ENCODE data around the gene CCDC188. TPM values are rescaled to one million over a fixed set of nuclear protein-coding genes. Genes with fewer than 3 reads are reported as not detected.

CCDC188 gene
- total RNA-seq, 4 donors from 2014 or later, result 2.1 TPM; not detected in 3

DNA sequence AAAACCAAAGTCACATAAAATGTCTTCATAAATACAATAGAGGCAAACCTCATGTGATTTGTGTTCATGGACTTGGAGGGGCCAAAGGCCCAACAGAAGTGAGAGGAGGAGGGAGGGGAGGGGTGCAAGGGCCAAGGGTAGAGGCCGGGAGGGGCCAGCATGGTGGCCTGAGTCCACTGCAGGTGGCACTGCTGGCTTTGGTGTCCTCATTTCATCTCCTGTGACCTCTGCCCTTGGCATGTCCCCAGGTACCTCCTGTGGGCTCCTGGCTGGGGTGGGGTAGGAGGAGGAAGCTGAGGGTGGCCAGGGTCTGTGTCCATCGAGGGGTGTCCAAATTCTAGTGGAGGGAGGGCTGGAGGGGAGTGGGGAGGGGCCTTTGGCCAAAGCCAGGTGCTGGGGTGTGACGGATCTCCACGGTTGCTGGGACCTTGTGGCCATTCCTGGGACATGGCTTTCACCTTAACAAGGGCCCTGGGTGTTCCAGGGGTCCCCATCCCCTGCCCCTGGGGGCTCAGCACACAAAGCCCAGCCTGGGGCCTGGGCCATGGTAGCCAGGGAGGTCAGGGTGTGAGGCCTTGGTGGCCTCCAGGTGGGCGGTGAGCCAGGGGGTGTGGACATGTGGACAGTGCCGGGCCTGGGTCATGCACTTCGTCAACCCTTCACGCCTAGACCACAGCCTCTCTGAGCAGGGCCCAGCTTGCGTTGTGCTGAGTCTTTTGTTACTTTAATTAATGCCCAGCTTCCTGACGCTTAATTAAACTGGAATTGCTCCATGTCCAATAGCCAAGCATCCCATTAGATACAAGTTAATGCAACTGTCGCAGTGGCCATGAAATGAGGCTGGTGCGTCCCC lies 20.7 kb upstream of the CCDC188 start:
- no peaks in the 10 kb centered on the region for H3K4me1 ChIP-seq
- no peak overlapping the region for H3K4me3 ChIP-seq
- H3K27me3 ChIP-seq, result peaks cover 0 to 24% (median 0%) of the 10 kb centered on the region in 4 donors
- H3K27ac ChIP-seq, result no peak overlapping the region
- DNase-seq, result no peak
- intact Hi-C loops (cut with DNase I), result no loop called here
- no peaks in the 10 kb centered on the region for H3K36me3 ChIP-seq
- TF ChIP-seq, protein P1, sequence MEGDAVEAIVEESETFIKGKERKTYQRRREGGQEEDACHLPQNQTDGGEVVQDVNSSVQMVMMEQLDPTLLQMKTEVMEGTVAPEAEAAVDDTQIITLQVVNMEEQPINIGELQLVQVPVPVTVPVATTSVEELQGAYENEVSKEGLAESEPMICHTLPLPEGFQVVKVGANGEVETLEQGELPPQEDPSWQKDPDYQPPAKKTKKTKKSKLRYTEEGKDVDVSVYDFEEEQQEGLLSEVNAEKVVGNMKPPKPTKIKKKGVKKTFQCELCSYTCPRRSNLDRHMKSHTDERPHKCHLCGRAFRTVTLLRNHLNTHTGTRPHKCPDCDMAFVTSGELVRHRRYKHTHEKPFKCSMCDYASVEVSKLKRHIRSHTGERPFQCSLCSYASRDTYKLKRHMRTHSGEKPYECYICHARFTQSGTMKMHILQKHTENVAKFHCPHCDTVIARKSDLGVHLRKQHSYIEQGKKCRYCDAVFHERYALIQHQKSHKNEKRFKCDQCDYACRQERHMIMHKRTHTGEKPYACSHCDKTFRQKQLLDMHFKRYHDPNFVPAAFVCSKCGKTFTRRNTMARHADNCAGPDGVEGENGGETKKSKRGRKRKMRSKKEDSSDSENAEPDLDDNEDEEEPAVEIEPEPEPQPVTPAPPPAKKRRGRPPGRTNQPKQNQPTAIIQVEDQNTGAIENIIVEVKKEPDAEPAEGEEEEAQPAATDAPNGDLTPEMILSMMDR (IDR thresholded peaks at IDR 0.05), result no peak
- TF ChIP-seq POLR2A (IDR thresholded peaks at IDR 0.05), result no peak
- H3K9me3 ChIP-seq, result no peaks in the 10 kb centered on the region
- 82 to 89% methylated on average over 7 to 9 of the region's 12 CpGs for WGBS, 2 donors

DNA sequence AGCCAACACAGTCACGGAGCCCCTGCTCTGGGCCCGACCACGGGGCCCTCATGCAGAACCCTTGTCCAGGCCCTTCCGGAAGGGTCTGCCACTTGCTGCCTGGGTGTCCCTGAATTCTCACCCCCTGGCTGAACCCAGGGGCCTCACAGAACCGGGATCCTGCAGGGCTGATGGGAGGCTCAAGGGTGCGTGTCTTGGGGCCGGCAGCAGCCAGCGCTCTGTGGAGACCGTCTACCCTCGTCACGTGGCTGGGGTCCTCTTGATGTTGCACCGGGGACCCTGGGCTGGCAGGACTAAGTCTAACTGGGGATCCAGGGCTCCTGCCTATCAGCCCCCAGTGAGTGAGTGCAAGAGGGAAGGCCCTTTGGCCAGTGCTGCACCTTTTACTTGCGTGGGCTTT lies 19.3 kb upstream of the CCDC188 start:
- Histone ChIP-seq H3K4me3 (no peak overlapping the region), H3K27me3 (peaks cover 0 to 24% (median 0%) of the 10 kb centered on the region in 4 donors), H3K4me1 (no peaks in the 10 kb centered on the region), H3K27ac (no peak overlapping the region), H3K36me3 (no peaks in the 10 kb centered on the region), H3K9me3 (no peaks in the 10 kb centered on the region)
- no peak for TF ChIP-seq POLR2A (IDR thresholded peaks at IDR 0.05)
- TF ChIP-seq, protein P1 (IDR thresholded peaks at IDR 0.05), result no peak
- intact Hi-C loops (cut with DNase I), result no loop called here
- 60 to 70% methylated on average over 2 of the region's 13 CpGs for WGBS, 2 donors
- no peak for DNase-seq

DNA sequence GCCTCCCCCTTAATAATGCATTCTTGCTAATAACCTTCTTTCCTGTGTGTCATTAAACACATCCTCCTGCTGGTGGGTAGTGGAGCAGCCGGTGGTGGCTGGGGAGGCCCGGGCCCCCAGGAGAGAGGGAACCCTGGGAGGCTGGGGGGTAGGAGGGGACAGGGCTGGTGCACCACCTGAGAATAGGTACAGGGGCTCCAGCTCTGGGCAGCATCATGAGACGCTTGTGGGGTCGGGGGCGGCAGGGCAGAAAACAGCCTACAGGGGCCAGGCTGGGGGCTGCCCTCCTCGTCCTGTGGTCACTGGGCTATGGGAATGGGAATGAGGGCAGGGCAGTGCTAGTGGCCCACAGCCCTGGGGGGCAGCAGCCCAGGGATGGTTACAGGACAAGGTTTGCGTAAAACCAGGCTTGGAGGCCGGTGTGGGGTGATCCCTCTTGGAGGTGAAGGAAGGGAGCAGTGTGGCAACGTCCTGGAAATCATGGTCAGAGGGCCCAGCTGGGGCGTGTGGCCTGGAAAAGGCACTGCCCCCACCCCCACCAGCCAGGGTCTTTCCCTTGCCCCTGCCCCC lies 18.5 kb upstream of the CCDC188 start:
- no peak overlapping the region for H3K27ac ChIP-seq
- peaks cover 0 to 24% (median 0%) of the 10 kb centered on the region in 4 donors for H3K27me3 ChIP-seq
- no peak for TF ChIP-seq POLR2A (IDR thresholded peaks at IDR 0.05)
- TF ChIP-seq, protein P1 (IDR thresholded peaks at IDR 0.05), result no peak
- intact Hi-C loops (cut with DNase I), result loop anchor here (10.0 kb wide), 1 partner anchor 55 kb away; no protein-coding TSS in a partner anchor
- 62 to 80% methylated on average over 2 to 6 of the region's 10 CpGs for WGBS, 2 donors
- H3K4me3 ChIP-seq, result no peak overlapping the region
- H3K4me1 ChIP-seq, result no peaks in the 10 kb centered on the region
- H3K36me3 ChIP-seq, result no peaks in the 10 kb centered on the region
- H3K9me3 ChIP-seq, result no peaks in the 10 kb centered on the region
- DNase-seq, result no peak

DNA sequence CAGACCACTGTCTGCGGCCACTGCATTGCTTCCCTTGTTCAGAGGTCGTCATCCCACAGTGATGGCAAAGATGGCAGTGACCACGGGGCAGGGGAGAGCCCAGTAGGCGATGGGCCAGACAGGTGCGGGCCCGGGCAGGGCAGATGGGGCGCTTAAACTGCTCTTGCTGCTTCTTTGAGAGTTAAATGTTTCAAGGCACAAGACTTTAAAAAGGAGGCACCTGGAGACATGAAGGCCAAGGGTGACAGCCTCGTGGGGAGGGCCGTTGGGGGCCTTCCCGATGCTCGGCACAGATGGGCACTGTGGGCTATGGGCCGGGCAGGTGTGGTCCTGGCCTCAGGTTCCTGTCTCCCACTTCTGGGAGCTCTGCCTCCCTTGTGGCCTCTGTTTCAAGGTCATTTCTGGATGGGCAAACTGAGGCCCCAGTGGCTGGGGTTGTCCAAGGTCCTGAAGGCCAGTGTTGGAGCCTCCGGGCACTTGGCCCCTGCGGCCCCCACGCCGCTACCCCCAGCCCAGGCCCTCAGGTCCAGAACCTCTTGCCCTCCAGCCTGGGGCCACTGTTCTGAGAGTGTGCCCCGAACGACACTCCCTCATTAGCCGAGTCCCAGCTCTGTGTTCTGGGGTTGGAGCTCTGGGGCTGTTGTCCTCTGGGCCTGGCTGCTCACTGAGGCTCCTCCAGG lies 16.9 kb upstream of the CCDC188 start:
- no peak for DNase-seq
- WGBS, 2 donors, result 79 to 90% methylated on average over 2 to 11 of the region's 19 CpGs
- Histone ChIP-seq H3K27ac (no peak overlapping the region), H3K9me3 (no peaks in the 10 kb centered on the region), H3K4me1 (no peaks in the 10 kb centered on the region), H3K27me3 (peaks cover 0 to 17% (median 0%) of the 10 kb centered on the region in 4 donors), H3K4me3 (no peak overlapping the region), H3K36me3 (no peaks in the 10 kb centered on the region)
- TF ChIP-seq POLR2A (IDR thresholded peaks at IDR 0.05), result no peak
- TF ChIP-seq, protein P1 (IDR thresholded peaks at IDR 0.05), result no peak
- intact Hi-C loops (cut with DNase I), result loop anchor here (10.0 kb wide), 1 partner anchor 57 kb away; no protein-coding TSS in a partner anchor
